K562 (cell line): ENCODE measurements around the gene KAZALD1. TPM values are rescaled to one million over a fixed set of nuclear protein-coding genes. Genes with fewer than 3 reads are reported as not detected.

Experiments used
- CCNT2 ChIP-seq: IDR thresholded peaks from 2 replicates; pipeline ENCODE4 v1.6.1; 2011; ENCODE audit warnings: borderline replicate concordance, low read depth, mild to moderate bottlenecking, moderate library complexity, mixed read lengths, low read length; ENCODE audit not compliant: insufficient read length; ENCODE audit errors: extremely low read depth
- DDX20 ChIP-seq: fragments of 450-650 bp; IDR thresholded peaks from 2 replicates; pipeline ENCODE4 v1.6.1; 2016; ENCODE audit warnings: missing genetic modification characterization, low read depth, mild to moderate bottlenecking, missing compliant biosample characterization, moderate library complexity
- FIP1L1 ChIP-seq: fragments of 200-400 bp; formaldehyde crosslinking; IDR thresholded peaks from 2 replicates; pipeline ENCODE4 v1.6.1; 2018; ENCODE audit warnings: mild to moderate bottlenecking, low read depth, low read length; ENCODE audit not compliant: poor library complexity, severe bottlenecking
- FOXA1 ChIP-seq: fragments of 450-650 bp; IDR thresholded peaks from 2 replicates; pipeline ENCODE4 v1.6.1; 2016; ENCODE audit warnings: mild to moderate bottlenecking, borderline replicate concordance
- ILF3 ChIP-seq: fragments of 450-650 bp; IDR thresholded peaks from 2 replicates; pipeline ENCODE4 v1.6.1; 2018; ENCODE audit warnings: antibody characterized with exemption, mild to moderate bottlenecking, moderate library complexity, borderline replicate concordance
- MXI1 ChIP-seq: IDR thresholded peaks from 2 replicates; pipeline ENCODE4 v1.6.1; 2011; ENCODE audit warnings: low read depth, mild to moderate bottlenecking, improper control_type of control experiment, low read length
- RBM17 ChIP-seq: fragments of 200-400 bp; formaldehyde crosslinking; IDR thresholded peaks from 2 replicates; pipeline ENCODE4 v1.6.1; 2017; ENCODE audit warnings: low read depth, mild to moderate bottlenecking, low read length, borderline replicate concordance
- RHOXF2B ChIP-seq: fragments of 250-450 bp; sonication (Bioruptor Pico); conservative IDR thresholded peaks from 2 replicates; pipeline ENCODE4 v1.5.1; 2021
- SNIP1 ChIP-seq: fragments of 450-650 bp; IDR thresholded peaks from 2 replicates; pipeline ENCODE4 v1.7.1; 2017; ENCODE audit warnings: low read depth, mild to moderate bottlenecking
- TEAD1 ChIP-seq, 2 experiments: fragments of 450-650 bp in 1 of 2; sonication (generic) in 1 of 2; formaldehyde crosslinking; IDR thresholded peaks; 2 replicates each; pipeline versions ENCODE4 v1.4.0 to v1.8.0; 2020 to 2022; ENCODE audit warnings: mild to moderate bottlenecking in 2 of 2, missing genetic modification reagents in 1 of 2
- XRCC3 ChIP-seq: fragments of 450-650 bp; IDR thresholded peaks from 2 replicates; pipeline ENCODE4 v1.6.1; 2017; ENCODE audit warnings: mild to moderate bottlenecking, moderate library complexity
- polyA plus RNA-seq, 8 experiments: library from polyadenylated mRNA; depleted of rRNA in 4 of 8; stranded (reverse) in 5 of 8; unstranded in 3 of 8; fragments of >200 nt; fragmentation: Nextera tagmentation in 2 of 8; fragmentation: Illumina TruSeq in 1 of 8; extraction: Ambion mirVana in 2 of 8; extraction: Trizol in 1 of 8; gene quantifications; 2 replicates each; pipeline versions ENCODE4 v1.2.1 to v1.2.3, GENCODE V29; 2011 to 2014; ENCODE audit warnings: inconsistent platforms in 1 of 8, missing spikeins in 1 of 8
- total RNA-seq, 7 experiments: library from RNA; depleted of rRNA in 6 of 7; stranded (reverse); fragments of >200 nt in 6 of 7; fragmentation: Illumina TruSeq in 2 of 7; extraction: Trizol in 2 of 7; gene quantifications; 2 replicates each; pipeline versions ENCODE4 v1.2.1 to v1.2.3, GENCODE V29; 2011 to 2021; ENCODE audit warnings: low replicate concordance in 1 of 7
- TF ChIP-seq, protein P1 (sequence below), 2 experiments: fragments of 450-650 bp; formaldehyde crosslinking in 1 of 2; IDR thresholded peaks; 2 replicates each; pipeline versions ENCODE4 v1.4.0 to v1.6.1; 2014 to 2020; ENCODE audit warnings: mild to moderate bottlenecking in 2 of 2, borderline replicate concordance in 1 of 2, low read depth in 1 of 2
- TF ChIP-seq, protein P2 (sequence below): fragments of 450-650 bp; formaldehyde crosslinking; IDR thresholded peaks from 2 replicates; pipeline ENCODE4 v1.4.0; 2020; ENCODE audit warnings: mild to moderate bottlenecking, moderate library complexity
- TF ChIP-seq, protein P3 (sequence below), 2 experiments: fragments of 150-350 bp in 1 of 2; IDR thresholded peaks; 2 replicates each; pipeline ENCODE4 v1.6.1; 2012 to 2016; ENCODE audit warnings: low read depth in 2 of 2, low read length in 2 of 2, mild to moderate bottlenecking in 1 of 2, moderate library complexity in 1 of 2

Gene KAZALD1
- total and polyA plus RNA-seq, 9 of the 15 experiments (the other 6 are each of a cell fraction or from before 2014, with no cell fraction given) = 0.15 to 10.0 (median 4.9) TPM

DNA sequence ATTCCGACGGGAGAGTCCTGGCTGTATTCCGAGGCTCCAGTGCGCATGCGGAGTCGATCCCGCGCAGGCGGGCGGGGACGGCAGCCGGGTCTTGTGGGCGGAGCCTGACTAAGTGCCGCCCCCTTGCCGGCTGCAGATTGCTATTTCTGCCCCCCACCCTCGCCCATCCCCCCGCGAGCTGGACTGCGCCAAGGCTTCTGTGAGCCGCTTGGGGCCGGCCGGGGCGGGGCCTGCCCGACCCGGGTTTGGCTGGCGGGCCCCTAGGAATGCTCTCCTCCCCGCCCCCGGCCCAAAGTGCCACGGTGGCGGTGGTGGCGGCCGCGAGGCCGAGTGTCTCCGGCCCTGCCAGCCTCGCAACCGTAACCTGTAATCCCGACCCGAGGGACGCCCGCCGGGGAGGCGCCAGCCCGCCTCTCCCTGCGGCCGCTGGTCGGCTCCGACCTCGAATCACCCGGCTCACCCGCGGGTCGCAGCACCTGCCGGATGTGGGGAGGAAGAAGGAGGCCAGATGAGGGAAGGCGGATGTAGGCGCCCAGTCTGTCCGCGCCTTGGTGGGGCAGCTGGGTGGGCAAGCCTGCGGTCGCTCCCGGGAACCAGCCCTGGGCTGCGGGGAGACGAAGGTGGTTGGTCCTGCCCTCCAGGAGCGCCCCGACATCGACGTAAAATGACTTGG, 702 bp upstream of the KAZALD1 start (continued):
- TF ChIP-seq DDX20 (tag) = no peak
- TF ChIP-seq ILF3 = no peak
- TF ChIP-seq XRCC3 = no peak
- no peak for TF ChIP-seq SNIP1
- peak in 1 of 2 experiments; percentile 24; a peak in 1 of 4 replicates for TF ChIP-seq TEAD1 (CRISPR knock-in tag; IDR thresholded peaks at IDR 0.05)
- no peak for TF ChIP-seq FOXA1
- TF ChIP-seq CCNT2 = peak; percentile 79
- TF ChIP-seq RBM17 = no peak
- TF ChIP-seq, protein P1, sequence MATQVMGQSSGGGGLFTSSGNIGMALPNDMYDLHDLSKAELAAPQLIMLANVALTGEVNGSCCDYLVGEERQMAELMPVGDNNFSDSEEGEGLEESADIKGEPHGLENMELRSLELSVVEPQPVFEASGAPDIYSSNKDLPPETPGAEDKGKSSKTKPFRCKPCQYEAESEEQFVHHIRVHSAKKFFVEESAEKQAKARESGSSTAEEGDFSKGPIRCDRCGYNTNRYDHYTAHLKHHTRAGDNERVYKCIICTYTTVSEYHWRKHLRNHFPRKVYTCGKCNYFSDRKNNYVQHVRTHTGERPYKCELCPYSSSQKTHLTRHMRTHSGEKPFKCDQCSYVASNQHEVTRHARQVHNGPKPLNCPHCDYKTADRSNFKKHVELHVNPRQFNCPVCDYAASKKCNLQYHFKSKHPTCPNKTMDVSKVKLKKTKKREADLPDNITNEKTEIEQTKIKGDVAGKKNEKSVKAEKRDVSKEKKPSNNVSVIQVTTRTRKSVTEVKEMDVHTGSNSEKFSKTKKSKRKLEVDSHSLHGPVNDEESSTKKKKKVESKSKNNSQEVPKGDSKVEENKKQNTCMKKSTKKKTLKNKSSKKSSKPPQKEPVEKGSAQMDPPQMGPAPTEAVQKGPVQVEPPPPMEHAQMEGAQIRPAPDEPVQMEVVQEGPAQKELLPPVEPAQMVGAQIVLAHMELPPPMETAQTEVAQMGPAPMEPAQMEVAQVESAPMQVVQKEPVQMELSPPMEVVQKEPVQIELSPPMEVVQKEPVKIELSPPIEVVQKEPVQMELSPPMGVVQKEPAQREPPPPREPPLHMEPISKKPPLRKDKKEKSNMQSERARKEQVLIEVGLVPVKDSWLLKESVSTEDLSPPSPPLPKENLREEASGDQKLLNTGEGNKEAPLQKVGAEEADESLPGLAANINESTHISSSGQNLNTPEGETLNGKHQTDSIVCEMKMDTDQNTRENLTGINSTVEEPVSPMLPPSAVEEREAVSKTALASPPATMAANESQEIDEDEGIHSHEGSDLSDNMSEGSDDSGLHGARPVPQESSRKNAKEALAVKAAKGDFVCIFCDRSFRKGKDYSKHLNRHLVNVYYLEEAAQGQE (IDR thresholded peaks at IDR 0.05; ENCODE audit: borderline replicate concordance) = peak; percentile 40; the same call in 1 of the 2 replicates
- TF ChIP-seq, protein P1 (CRISPR knock-in tag; IDR thresholded peaks at IDR 0.05; ENCODE audit: low read depth) = no peak
- TF ChIP-seq MXI1 = no peak
- TF ChIP-seq, protein P2, sequence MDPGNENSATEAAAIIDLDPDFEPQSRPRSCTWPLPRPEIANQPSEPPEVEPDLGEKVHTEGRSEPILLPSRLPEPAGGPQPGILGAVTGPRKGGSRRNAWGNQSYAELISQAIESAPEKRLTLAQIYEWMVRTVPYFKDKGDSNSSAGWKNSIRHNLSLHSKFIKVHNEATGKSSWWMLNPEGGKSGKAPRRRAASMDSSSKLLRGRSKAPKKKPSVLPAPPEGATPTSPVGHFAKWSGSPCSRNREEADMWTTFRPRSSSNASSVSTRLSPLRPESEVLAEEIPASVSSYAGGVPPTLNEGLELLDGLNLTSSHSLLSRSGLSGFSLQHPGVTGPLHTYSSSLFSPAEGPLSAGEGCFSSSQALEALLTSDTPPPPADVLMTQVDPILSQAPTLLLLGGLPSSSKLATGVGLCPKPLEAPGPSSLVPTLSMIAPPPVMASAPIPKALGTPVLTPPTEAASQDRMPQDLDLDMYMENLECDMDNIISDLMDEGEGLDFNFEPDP (CRISPR knock-in tag) = no peak
- no peak for TF ChIP-seq RHOXF2B (CRISPR knock-in tag)
- peak; percentile 54 for TF ChIP-seq FIP1L1
- TF ChIP-seq, protein P3, sequence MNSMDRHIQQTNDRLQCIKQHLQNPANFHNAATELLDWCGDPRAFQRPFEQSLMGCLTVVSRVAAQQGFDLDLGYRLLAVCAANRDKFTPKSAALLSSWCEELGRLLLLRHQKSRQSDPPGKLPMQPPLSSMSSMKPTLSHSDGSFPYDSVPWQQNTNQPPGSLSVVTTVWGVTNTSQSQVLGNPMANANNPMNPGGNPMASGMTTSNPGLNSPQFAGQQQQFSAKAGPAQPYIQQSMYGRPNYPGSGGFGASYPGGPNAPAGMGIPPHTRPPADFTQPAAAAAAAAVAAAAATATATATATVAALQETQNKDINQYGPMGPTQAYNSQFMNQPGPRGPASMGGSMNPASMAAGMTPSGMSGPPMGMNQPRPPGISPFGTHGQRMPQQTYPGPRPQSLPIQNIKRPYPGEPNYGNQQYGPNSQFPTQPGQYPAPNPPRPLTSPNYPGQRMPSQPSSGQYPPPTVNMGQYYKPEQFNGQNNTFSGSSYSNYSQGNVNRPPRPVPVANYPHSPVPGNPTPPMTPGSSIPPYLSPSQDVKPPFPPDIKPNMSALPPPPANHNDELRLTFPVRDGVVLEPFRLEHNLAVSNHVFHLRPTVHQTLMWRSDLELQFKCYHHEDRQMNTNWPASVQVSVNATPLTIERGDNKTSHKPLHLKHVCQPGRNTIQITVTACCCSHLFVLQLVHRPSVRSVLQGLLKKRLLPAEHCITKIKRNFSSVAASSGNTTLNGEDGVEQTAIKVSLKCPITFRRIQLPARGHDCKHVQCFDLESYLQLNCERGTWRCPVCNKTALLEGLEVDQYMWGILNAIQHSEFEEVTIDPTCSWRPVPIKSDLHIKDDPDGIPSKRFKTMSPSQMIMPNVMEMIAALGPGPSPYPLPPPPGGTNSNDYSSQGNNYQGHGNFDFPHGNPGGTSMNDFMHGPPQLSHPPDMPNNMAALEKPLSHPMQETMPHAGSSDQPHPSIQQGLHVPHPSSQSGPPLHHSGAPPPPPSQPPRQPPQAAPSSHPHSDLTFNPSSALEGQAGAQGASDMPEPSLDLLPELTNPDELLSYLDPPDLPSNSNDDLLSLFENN (IDR thresholded peaks at IDR 0.05; ENCODE audit: low read depth in 2 of 2, low read length in 2 of 2) = no peak
